H9 (cell line): Measurements from ENCODE around the gene ZNF184. TPM values are rescaled to one million over a fixed set of nuclear protein-coding genes. Genes with fewer than 3 reads are reported as not detected.

Experiments used
- DNase-seq: peaks from one replicate; pipeline ENCODE4 v3.0.0-alpha.2; 2017
- H2AFZ ChIP-seq: one replicate; pipeline ENCODE4 v1.6.1; 2013; ENCODE audit warnings: mild to moderate bottlenecking, low read length, control low read depth, moderate library complexity
- H2AK5ac ChIP-seq: 2 replicates; pipeline ENCODE4 v1.6.1; 2013; ENCODE audit warnings: low read length, control low read depth, mixed read lengths; ENCODE audit not compliant: insufficient read length
- H2BK120ac ChIP-seq: one replicate; pipeline ENCODE4 v1.6.1; 2013; ENCODE audit warnings: low read depth, mild to moderate bottlenecking, low read length, control low read depth, inconsistent platforms; ENCODE audit not compliant: poor library complexity, severe bottlenecking
- H2BK12ac ChIP-seq: 2 replicates; pipeline ENCODE4 v1.6.1; 2013; ENCODE audit warnings: low read length, control low read depth, mixed read lengths, low read depth; ENCODE audit not compliant: insufficient read length
- H2BK15ac ChIP-seq: 2 replicates; pipeline ENCODE4 v1.6.1; 2013; ENCODE audit warnings: low read depth, low read length, control low read depth
- H2BK20ac ChIP-seq: one replicate; pipeline ENCODE4 v1.6.1; 2013; ENCODE audit warnings: low read depth, mild to moderate bottlenecking, low read length, control low read depth, inconsistent platforms; ENCODE audit not compliant: poor library complexity, severe bottlenecking
- H2BK5ac ChIP-seq: 2 replicates; pipeline ENCODE4 v1.6.1; 2013; ENCODE audit warnings: low read length, control low read depth, mixed read lengths; ENCODE audit not compliant: insufficient read length
- H3K14ac ChIP-seq: 2 replicates; pipeline ENCODE4 v1.6.1; 2013; ENCODE audit warnings: low read length, control low read depth; ENCODE audit not compliant: insufficient read depth
- H3K18ac ChIP-seq: 2 replicates; pipeline ENCODE4 v1.6.1; 2013; ENCODE audit warnings: low read depth, mild to moderate bottlenecking, mixed read lengths, low read length, control low read depth; ENCODE audit not compliant: insufficient read length
- H3K23ac ChIP-seq: 2 replicates; pipeline ENCODE4 v1.6.1; 2013; ENCODE audit warnings: low read length, control low read depth, mixed read lengths, low read depth; ENCODE audit not compliant: insufficient read length
- H3K23me2 ChIP-seq: 2 replicates; pipeline ENCODE4 v1.6.1; 2013; ENCODE audit warnings: low read depth, mild to moderate bottlenecking, mixed read lengths, low read length, control low read depth; ENCODE audit not compliant: insufficient read length, poor library complexity, severe bottlenecking
- H3K27ac ChIP-seq: 2 replicates; pipeline ENCODE4 v1.5.1; 2013; ENCODE audit warnings: low read length, control low read depth, mixed read lengths, low read depth; ENCODE audit not compliant: insufficient read length
- H3K27me3 ChIP-seq: 2 replicates; pipeline ENCODE4 v1.6.1; 2013; ENCODE audit warnings: low read length, control low read depth, inconsistent platforms; ENCODE audit not compliant: insufficient read depth
- H3K4ac ChIP-seq: 2 replicates; pipeline ENCODE4 v1.6.1; 2013; ENCODE audit warnings: low read depth, mild to moderate bottlenecking, control low read depth, inconsistent platforms, low read length, moderate library complexity
- H3K4me1 ChIP-seq: 2 replicates; pipeline ENCODE4 v1.6.1; 2013; ENCODE audit warnings: low read length, control low read depth, inconsistent platforms; ENCODE audit not compliant: insufficient read depth
- H3K4me2 ChIP-seq: 2 replicates; pipeline ENCODE4 v1.6.1; 2013; ENCODE audit warnings: low read length, control low read depth, mixed read lengths; ENCODE audit not compliant: insufficient read length, insufficient read depth
- H3K56ac ChIP-seq: 2 replicates; pipeline ENCODE4 v1.6.1; 2013; ENCODE audit warnings: low read depth, mild to moderate bottlenecking, mixed read lengths, low read length, control low read depth; ENCODE audit not compliant: insufficient read length
- H3K79me1 ChIP-seq: 2 replicates; pipeline ENCODE4 v1.6.1; 2013; ENCODE audit warnings: low read depth, mild to moderate bottlenecking, moderate library complexity, low read length, control low read depth, inconsistent platforms; ENCODE audit not compliant: insufficient read depth, poor library complexity, severe bottlenecking
- H3K79me2 ChIP-seq: 2 replicates; pipeline ENCODE4 v1.6.1; 2013; ENCODE audit warnings: low read length, control low read depth, inconsistent platforms; ENCODE audit not compliant: insufficient read depth
- H3K9ac ChIP-seq: 2 replicates; pipeline ENCODE4 v1.6.1; 2013; ENCODE audit warnings: low read length, control low read depth, mixed read lengths; ENCODE audit not compliant: insufficient read length; ENCODE audit errors: extremely low read depth
- H3K9me3 ChIP-seq: one replicate; pipeline ENCODE4 v1.6.1; 2013; ENCODE audit warnings: low read depth, low read length, inconsistent platforms; ENCODE audit not compliant: control insufficient read depth
- H3T11ph ChIP-seq: one replicate; pipeline ENCODE4 v1.6.1; 2013; ENCODE audit warnings: mild to moderate bottlenecking, low read length, control low read depth, inconsistent platforms
- H4K20me1 ChIP-seq: one replicate; pipeline ENCODE4 v1.6.1; 2013; ENCODE audit not compliant: control insufficient read depth, insufficient read length, insufficient read depth
- H4K5ac ChIP-seq: 2 replicates; pipeline ENCODE4 v1.6.1; 2013; ENCODE audit warnings: low read depth, mild to moderate bottlenecking, mixed read lengths, low read length, control low read depth; ENCODE audit not compliant: insufficient read length
- H4K8ac ChIP-seq: replicated peaks from 2 replicates; pipeline ENCODE4 v1.6.1; 2013; ENCODE audit warnings: low read length, control low read depth, mixed read lengths, low read depth; ENCODE audit not compliant: insufficient read length
- H4K91ac ChIP-seq: 2 replicates; pipeline ENCODE4 v1.6.1; 2013; ENCODE audit warnings: low read depth, mild to moderate bottlenecking, moderate library complexity, mixed read lengths, low read length, control low read depth; ENCODE audit not compliant: insufficient read length
- H3K27ac Mint-ChIP-seq, 3 experiments: 2 replicates in 2 of 3; 3 replicates in 1 of 3; pipeline ENCODE4 v1.8.0; 2020 to 2021; ENCODE audit warnings: mixed read lengths in 3 of 3, mild to moderate bottlenecking in 1 of 3, moderate library complexity in 1 of 3
- H3K27me3 Mint-ChIP-seq: 2 replicates; pipeline ENCODE4 v1.8.0; 2021; ENCODE audit warnings: low read depth, mild to moderate bottlenecking, moderate library complexity, mixed read lengths
- H3K36me3 Mint-ChIP-seq, 3 experiments: 2 replicates in 2 of 3; 3 replicates in 1 of 3; pipeline ENCODE4 v1.8.0; 2020 to 2021; ENCODE audit warnings: low read depth in 3 of 3, mixed read lengths in 3 of 3; ENCODE audit not compliant: insufficient read depth in 1 of 3
- H3K4me1 Mint-ChIP-seq, 2 experiments: 2 replicates each; pipeline ENCODE4 v1.8.0; 2020; ENCODE audit warnings: mixed read lengths in 2 of 2
- H3K4me3 Mint-ChIP-seq, 2 experiments: 2 replicates in 1 of 2; 3 replicates in 1 of 2; pipeline ENCODE4 v1.8.0; 2020 to 2021; ENCODE audit warnings: mild to moderate bottlenecking in 2 of 2, mixed read lengths in 2 of 2, moderate library complexity in 1 of 2
- H3K9me3 Mint-ChIP-seq, 2 experiments: 2 replicates in 1 of 2; 3 replicates in 1 of 2; pipeline ENCODE4 v1.8.0; 2020; ENCODE audit warnings: mild to moderate bottlenecking in 2 of 2, mixed read lengths in 2 of 2, moderate library complexity in 1 of 2
- CTCF ChIP-seq: fragments of 200-600 bp; sonication (generic); conservative IDR thresholded peaks from 3 replicates; pipeline ENCODE4 v1.8.0; 2021; ENCODE audit warnings: antibody characterized with exemption, mild to moderate bottlenecking
- WGBS: extraction: QIAGEN DNeasy Blood & Tissue Kit; methylation state at CpG from one replicate; pipeline ENCODE4 v1.1.7; 2013; ENCODE audit warnings: missing lambda C conversion rate, low lambda C conversion rate, mixed read lengths; ENCODE audit not compliant: insufficient read length; ENCODE audit errors: extremely low coverage; 5-methylcytosine and 5-hydroxymethylcytosine counted together
- total RNA-seq: library from RNA; stranded (reverse); gene quantifications from 2 replicates; pipeline ENCODE4 v1.2.1, GENCODE V29; 2021

The ZNF184 gene
- total RNA-seq, 1 experiment from 2014 or later, result 6.3 TPM

GRCh38 chr6:27471365-27472115 lies 1.4 kb downstream of the ZNF184 start:
- no peaks in the 10 kb centered on the region for H3K27me3 ChIP-seq
- Mint-ChIP-seq H3K27ac (peak overlapping the region in 2 of 3 experiments; percentile 98 to 99; a peak in 3 of 7 replicates), H3K4me3 (peak overlapping the region; percentile 98 to 99), H3K4me1 (peaks cover 19% of the 10 kb centered on the region in 2 experiments), H3K9me3 (peaks cover 0 to 3% of the 10 kb centered on the region in 2 experiments; a peak in 3 of 5 replicates), H3K27me3 (peaks cover 2% of the 10 kb centered on the region; the same call in 1 of the 2 replicates), H3K36me3 (peaks cover 13 to 32% (median 30%) of the 10 kb centered on the region in 3 experiments)
- peaks cover 2% of the 10 kb centered on the region; the same call in 1 of the 2 replicates for H3K4me1 ChIP-seq
- no peak overlapping the region for H2BK15ac ChIP-seq
- H4K5ac ChIP-seq, result no peak overlapping the region
- no peak for DNase-seq
- H2BK5ac ChIP-seq, result no peak overlapping the region
- H3K9ac ChIP-seq, result no peak overlapping the region
- no peak overlapping the region for H3K4ac ChIP-seq
- no peak overlapping the region for H2AFZ ChIP-seq
- H3K79me2 ChIP-seq, result no peaks in the 10 kb centered on the region
- H2BK20ac ChIP-seq, result no peak overlapping the region
- H3K9me3 ChIP-seq, result no peaks in the 10 kb centered on the region
- no peak overlapping the region for H3K27ac ChIP-seq
- H3K56ac ChIP-seq, result no peak overlapping the region
- no peak overlapping the region for H2AK5ac ChIP-seq
- H3K18ac ChIP-seq, result no peak overlapping the region
- no peak overlapping the region for H3K14ac ChIP-seq
- no peak for TF ChIP-seq CTCF
- peaks cover 6% of the 10 kb centered on the region for H3K23me2 ChIP-seq
- H2BK120ac ChIP-seq, result no peak overlapping the region
- H3K79me1 ChIP-seq, result no peaks in the 10 kb centered on the region
- no CpG with 5 or more reads among the region's 6 CpGs for whole genome bisulfite sequencing
- peak overlapping the region; percentile 94 for H3K4me2 ChIP-seq
- H4K91ac ChIP-seq, result no peak overlapping the region
- H3T11ph ChIP-seq, result no peak overlapping the region
- no peaks in the 10 kb centered on the region for H4K20me1 ChIP-seq
- H3K23ac ChIP-seq, result no peak overlapping the region
- no peak overlapping the region for H4K8ac ChIP-seq
- H2BK12ac ChIP-seq, result no peak overlapping the region
